Peyer's patch (tissue), 4 donors: Measurements from ENCODE around the gene NAV2.

Experiments
- CTCF ChIP-seq, 6 experiments: fragments of 450-650 bp in 4 of 6; fragments of 200-600 bp in 2 of 6; sonication (generic) in 1 of 6; IDR thresholded peaks; one replicate each; pipeline ENCODE4 v1.5.1; 2017 to 2019; ENCODE audit warnings: antibody characterized with exemption in 6 of 6, mild to moderate bottlenecking in 3 of 6, moderate library complexity in 1 of 6
- POLR2A ChIP-seq, 2 donors: fragments of 450-650 bp; IDR thresholded peaks; one replicate each; pipeline ENCODE4 v1.5.1; 2017; ENCODE audit warnings: antibody characterized with exemption in 2 of 2, mild to moderate bottlenecking in 2 of 2, moderate library complexity in 2 of 2

- TF ChIP-seq CTCF (IDR thresholded peaks at IDR 0.05) (no peak), POLR2A (IDR thresholded peaks at IDR 0.05) (no peak)
Measured at GRCh38 chr11:19844012-19844411, 131.4 kb downstream of the NAV2 start.
